Stimulated activated CD8-positive, alpha-beta memory T cell treated with anti-CD3 and anti-CD28 coated beads, Interleukin-4, amount 100 ng/mL, for 4 hours (primary cell): ENCODE data around the gene TTC7B.

Experiments
- DNase-seq, 2 donors: peaks; one replicate each; pipeline ENCODE4 v3.0.0-alpha.2; 2020; ENCODE audit warnings: low read depth in 2 of 2, low spot score in 1 of 2

TTC7B gene

GRCh38 chr14:90603841-90604240, 212.4 kb downstream of the TTC7B start:
- DNase-seq, result no peak

- no peak for DNase-seq
These were observed 212.9 kb downstream of the TTC7B start for GRCh38 chr14:90603336-90603735.

- no peak for DNase-seq
These were observed 214.0 kb downstream of the TTC7B start for GRCh38 chr14:90602088-90602687.

- no peak for DNase-seq
These were observed 214.7 kb downstream of the TTC7B start for GRCh38 chr14:90601563-90601962.

- no peak for DNase-seq
These were observed 215.6 kb downstream of the TTC7B start for GRCh38 chr14:90600619-90601018.

GRCh38 chr14:90599748-90600507, 216.3 kb downstream of the TTC7B start:
- no peak for DNase-seq

- no peak for DNase-seq
These were observed 216.9 kb downstream of the TTC7B start for GRCh38 chr14:90599339-90599738.

GRCh38 chr14:90597961-90598360, 218.3 kb downstream of the TTC7B start:
- DNase-seq, result no peak

- no peak for DNase-seq
These were observed 219.5 kb downstream of the TTC7B start for GRCh38 chr14:90596733-90597132.

- no peak for DNase-seq
These were observed 222.8 kb downstream of the TTC7B start for GRCh38 chr14:90593254-90594040.

- DNase-seq, result no peak
These were observed 223.6 kb downstream of the TTC7B start for GRCh38 chr14:90592655-90593054.

- DNase-seq, result no peak
These were observed 228.3 kb downstream of the TTC7B start for GRCh38 chr14:90587918-90588317.

GRCh38 chr14:90587252-90587910, 228.8 kb downstream of the TTC7B start:
- no peak for DNase-seq

GRCh38 chr14:90585106-90585505, 231.1 kb downstream of the TTC7B start:
- no peak for DNase-seq

- no peak for DNase-seq
These were observed 232.2 kb downstream of the TTC7B start for GRCh38 chr14:90583916-90584605.

- no peak for DNase-seq
These were observed 232.8 kb downstream of the TTC7B start for GRCh38 chr14:90583427-90583826.

GRCh38 chr14:90582166-90582565, 234.1 kb downstream of the TTC7B start:
- DNase-seq, result no peak

GRCh38 chr14:90581745-90582144, 234.5 kb downstream of the TTC7B start:
- no peak for DNase-seq

- no peak for DNase-seq
These were observed 235.6 kb downstream of the TTC7B start for GRCh38 chr14:90580377-90581335.

- DNase-seq, result no peak
These were observed 236.4 kb downstream of the TTC7B start for GRCh38 chr14:90579816-90580215.
